ENCODE measurements around the gene FARP2. TPM values are rescaled to one million over a fixed set of nuclear protein-coding genes. Genes with fewer than 3 reads are reported as not detected.

Gene FARP2
- total and polyA plus RNA-seq, 2 of the 13 experiments (the other 11 are each of a cell fraction or from before 2014, with no cell fraction given) = 28.0 to 45.4 TPM

DNA sequence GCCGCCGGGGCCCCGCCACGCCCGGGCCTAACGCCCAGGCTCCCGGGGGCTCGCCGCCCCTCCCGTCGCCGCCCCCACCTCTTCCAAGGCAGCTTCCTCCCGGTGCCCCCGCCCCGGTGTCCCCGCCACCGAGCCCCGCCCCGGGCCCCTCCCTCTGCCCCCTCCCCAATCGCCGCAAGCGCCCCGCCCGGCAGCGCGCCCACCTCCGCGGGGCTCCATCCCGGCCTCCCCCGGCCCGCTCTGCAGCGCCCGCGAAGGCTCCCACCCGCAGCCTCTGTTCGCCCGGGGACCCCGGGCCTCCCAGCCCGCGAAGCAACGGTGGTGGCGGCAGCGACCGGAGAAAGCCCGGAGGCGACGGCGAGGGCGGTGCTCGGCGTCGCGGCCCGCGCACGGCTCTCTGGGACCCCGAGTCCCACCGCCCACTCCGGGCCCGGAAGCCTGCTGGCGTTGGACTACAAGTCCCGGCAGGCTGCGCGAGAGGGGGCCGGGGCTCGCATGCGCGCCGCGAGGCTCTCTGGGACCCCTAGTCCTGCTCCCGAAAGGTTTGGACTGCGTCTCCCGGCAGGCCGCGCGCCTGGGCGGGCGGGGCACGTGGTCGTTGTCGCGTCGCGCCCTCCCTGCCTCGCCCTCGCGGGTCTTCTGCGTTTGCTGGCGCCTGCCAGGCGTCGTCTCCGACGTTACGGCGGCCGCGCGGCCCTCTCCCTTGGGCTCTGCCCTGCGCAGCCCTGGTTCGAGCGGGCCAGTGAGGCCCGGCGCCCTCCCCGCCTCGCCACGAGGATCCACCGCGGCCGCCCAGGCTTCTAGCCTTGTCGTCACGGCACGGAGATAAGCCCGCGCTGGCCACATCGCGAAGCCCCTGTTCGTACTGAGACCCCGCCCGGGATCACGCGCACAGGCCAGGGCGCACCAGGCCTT lies 152.4 kb downstream of the FARP2 start, which contains the start of gene STK25 (continued):
- TF ChIP-seq JDP2 (CRISPR knock-in tag; IDR thresholded peaks at IDR 0.05; ENCODE audit: borderline replicate concordance) = peak; percentile 53; the same call in 1 of the 2 replicates
- TF ChIP-seq ATF7 (IDR thresholded peaks at IDR 0.05) = no peak
- peak; percentile 90 for TF ChIP-seq ATF7 (CRISPR knock-in tag; IDR thresholded peaks at IDR 0.05)
- TF ChIP-seq ATRX (CRISPR knock-in tag; IDR thresholded peaks at IDR 0.05; ENCODE audit: borderline replicate concordance) = 0 out of 2 replicates have a peak, but pooled peaks have one; percentile 85
- no peak; the same call in 1 of the 2 replicates for TF ChIP-seq SOX13 (IDR thresholded peaks at IDR 0.05)
- peak in 1 of 2 experiments; percentile 60; a peak in 1 of 4 replicates for TF ChIP-seq SOX13 (CRISPR knock-in tag; conservative IDR thresholded peaks at IDR 0.05 in 1 of 2, IDR thresholded peaks at IDR 0.05 in 1 of 2)
- TF ChIP-seq, protein P1, sequence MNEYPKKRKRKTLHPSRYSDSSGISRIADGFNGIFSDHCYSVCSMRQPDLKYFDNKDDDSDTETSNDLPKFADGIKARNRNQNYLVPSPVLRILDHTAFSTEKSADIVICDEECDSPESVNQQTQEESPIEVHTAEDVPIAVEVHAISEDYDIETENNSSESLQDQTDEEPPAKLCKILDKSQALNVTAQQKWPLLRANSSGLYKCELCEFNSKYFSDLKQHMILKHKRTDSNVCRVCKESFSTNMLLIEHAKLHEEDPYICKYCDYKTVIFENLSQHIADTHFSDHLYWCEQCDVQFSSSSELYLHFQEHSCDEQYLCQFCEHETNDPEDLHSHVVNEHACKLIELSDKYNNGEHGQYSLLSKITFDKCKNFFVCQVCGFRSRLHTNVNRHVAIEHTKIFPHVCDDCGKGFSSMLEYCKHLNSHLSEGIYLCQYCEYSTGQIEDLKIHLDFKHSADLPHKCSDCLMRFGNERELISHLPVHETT (CRISPR knock-in tag; conservative IDR thresholded peaks at IDR 0.05) = no peak; the same call in none of the 2 replicates
- no peak; the same call in 1 of the 2 replicates for TF ChIP-seq ZNF850 (CRISPR knock-in tag; conservative IDR thresholded peaks at IDR 0.05)
- TF ChIP-seq ZNF160 (CRISPR knock-in tag; IDR thresholded peaks at IDR 0.05) = peak; percentile 96
- TF ChIP-seq ETV6 (CRISPR knock-in tag; conservative IDR thresholded peaks at IDR 0.05) = peak; percentile 97
- no peak for TF ChIP-seq HHEX (CRISPR knock-in tag; IDR thresholded peaks at IDR 0.05)
- peak; percentile 90 for TF ChIP-seq ESRRA (CRISPR knock-in tag; IDR thresholded peaks at IDR 0.05; ENCODE audit: low read depth)
- TF ChIP-seq ZNF598 (CRISPR knock-in tag; IDR thresholded peaks at IDR 0.05; ENCODE audit: borderline replicate concordance) = peak; percentile 99
- 0 out of 2 replicates have a peak, but pooled peaks have one; percentile 75 for TF ChIP-seq ZNF136 (CRISPR knock-in tag; IDR thresholded peaks at IDR 0.05; ENCODE audit: low read depth)
- peak; percentile 99 for TF ChIP-seq ZNF30 (CRISPR knock-in tag; IDR thresholded peaks at IDR 0.05)
- no peak for TF ChIP-seq MEF2D (CRISPR knock-in tag; IDR thresholded peaks at IDR 0.05)
- no peak for TF ChIP-seq TRAFD1 (CRISPR knock-in tag; IDR thresholded peaks at IDR 0.05; ENCODE audit: borderline replicate concordance)
- TF ChIP-seq CAMTA2 (CRISPR knock-in tag; IDR thresholded peaks at IDR 0.05; ENCODE audit: borderline replicate concordance) = peak; percentile 96
- TF ChIP-seq, protein P2, sequence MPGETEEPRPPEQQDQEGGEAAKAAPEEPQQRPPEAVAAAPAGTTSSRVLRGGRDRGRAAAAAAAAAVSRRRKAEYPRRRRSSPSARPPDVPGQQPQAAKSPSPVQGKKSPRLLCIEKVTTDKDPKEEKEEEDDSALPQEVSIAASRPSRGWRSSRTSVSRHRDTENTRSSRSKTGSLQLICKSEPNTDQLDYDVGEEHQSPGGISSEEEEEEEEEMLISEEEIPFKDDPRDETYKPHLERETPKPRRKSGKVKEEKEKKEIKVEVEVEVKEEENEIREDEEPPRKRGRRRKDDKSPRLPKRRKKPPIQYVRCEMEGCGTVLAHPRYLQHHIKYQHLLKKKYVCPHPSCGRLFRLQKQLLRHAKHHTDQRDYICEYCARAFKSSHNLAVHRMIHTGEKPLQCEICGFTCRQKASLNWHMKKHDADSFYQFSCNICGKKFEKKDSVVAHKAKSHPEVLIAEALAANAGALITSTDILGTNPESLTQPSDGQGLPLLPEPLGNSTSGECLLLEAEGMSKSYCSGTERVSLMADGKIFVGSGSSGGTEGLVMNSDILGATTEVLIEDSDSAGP (CRISPR knock-in tag; IDR thresholded peaks at IDR 0.05; ENCODE audit: borderline replicate concordance) = peak; percentile 97
- TF ChIP-seq NPAS2 (CRISPR knock-in tag; IDR thresholded peaks at IDR 0.05; ENCODE audit: borderline replicate concordance) = no peak
- TF ChIP-seq, protein P3, sequence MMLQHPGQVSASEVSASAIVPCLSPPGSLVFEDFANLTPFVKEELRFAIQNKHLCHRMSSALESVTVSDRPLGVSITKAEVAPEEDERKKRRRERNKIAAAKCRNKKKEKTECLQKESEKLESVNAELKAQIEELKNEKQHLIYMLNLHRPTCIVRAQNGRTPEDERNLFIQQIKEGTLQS (CRISPR knock-in tag; IDR thresholded peaks at IDR 0.05) = peak; percentile 87
- peak; percentile 98 for TF ChIP-seq ZNF724P (CRISPR knock-in tag; IDR thresholded peaks at IDR 0.05; ENCODE audit: borderline replicate concordance)
- TF ChIP-seq HES4 (CRISPR knock-in tag; IDR thresholded peaks at IDR 0.05; ENCODE audit: borderline replicate concordance) = peak; percentile 100
- TF ChIP-seq CCDC6 (CRISPR knock-in tag; IDR thresholded peaks at IDR 0.05) = peak; percentile 99
- no peak for TF ChIP-seq ZNF432 (CRISPR knock-in tag; IDR thresholded peaks at IDR 0.05; ENCODE audit: borderline replicate concordance)

All from HepG2 (cell line).